ENCODE measurements around the gene EHMT2. TPM values are rescaled to one million over a fixed set of nuclear protein-coding genes. Genes with fewer than 3 reads are reported as not detected.
A peak's percentile ranks its signal among the peaks of the same experiment; 100 is the strongest.

The EHMT2 gene
- total and polyA plus RNA-seq, 2 of the 13 experiments (the other 11 are each of a cell fraction or from before 2014, with no cell fraction given): 55.2 to 69.2 TPM

DNA sequence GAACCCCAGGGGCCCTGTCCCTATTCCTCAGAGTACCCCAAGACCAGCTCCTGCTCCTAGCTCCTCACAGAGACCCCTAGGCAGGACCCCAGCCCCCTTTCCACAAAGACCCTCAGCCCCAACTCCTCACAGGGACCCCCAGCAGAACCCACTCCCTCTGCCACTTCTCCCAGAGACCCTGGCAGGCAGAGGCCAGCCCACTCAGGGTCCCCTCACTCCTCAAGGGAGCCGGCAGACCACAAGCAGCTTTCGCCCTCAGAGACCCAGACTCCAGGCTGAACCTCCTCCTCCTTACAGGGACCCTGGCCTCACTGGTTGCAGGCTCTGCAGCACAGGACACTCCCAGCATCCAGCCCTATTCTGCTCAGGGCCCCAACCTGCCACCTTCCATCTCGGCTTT lies 19.3 kb downstream of the EHMT2 start:
- 33% methylated on average over 3 of the region's 3 CpGs for WGBS (ENCODE audit: low lambda C conversion rate)
- peak overlapping the region; percentile 65 for H3K9ac ChIP-seq (ENCODE audit: insufficient read depth, low read depth, low read length)
- BruUV-seq (replicated peaks): no TSS peak

GRCh38 chr6:31877651-31878161 lies 19.8 kb downstream of the EHMT2 start:
- Histone ChIP-seq H3K9ac (ENCODE audit: insufficient read depth, low read depth, low read length) (peak overlapping the region; percentile 65), H4K20me1 (ENCODE audit: insufficient read depth, low read length) (no peaks in the 10 kb centered on the region), H3K9me3 (ENCODE audit: low read length) (no peaks in the 10 kb centered on the region), H3K4me3 (replicated peaks in 1 of 3; ENCODE audit: insufficient read depth in 1 of 3, low read depth in 2 of 3, low read length in 3 of 3) (peak overlapping the region; percentile 42 to 72 (median 46)), H3K36me3 (replicated peaks in 1 of 2; ENCODE audit: control insufficient read depth in 1 of 2, insufficient read depth in 2 of 2, low read length in 2 of 2) (peaks cover 16 to 29% of the 10 kb centered on the region in 2 experiments), H3K27ac (ENCODE audit: extremely low read length, insufficient read depth, low read length) (no peak overlapping the region), H3K79me2 (ENCODE audit: insufficient read depth, low read length) (no peaks in the 10 kb centered on the region), H3K4me2 (ENCODE audit: low read depth, low read length) (peak overlapping the region; percentile 92), H3K4me1 (ENCODE audit: insufficient read depth, low read length) (peaks cover 41% of the 10 kb centered on the region), H2AFZ (ENCODE audit: low read length) (peak overlapping the region; percentile 8), H3K27me3 (ENCODE audit: control insufficient read depth in 1 of 2, insufficient read depth in 2 of 2, low read length in 2 of 2) (no peaks in the 10 kb centered on the region)
- POLR2A ChIA-PET: interaction anchor here (1.1 to 7.2 kb wide), 2 partner anchors 10 to 13 kb away, joined by 3 to 103 read pairs; partner anchors contain the start of gene NEU1
- CTCF ChIA-PET (ENCODE audit: low intra/inter-chr PET ratio, low total read pairs): no interaction called here
- 0% methylated on average over 4 of the region's 10 CpGs for WGBS (ENCODE audit: low lambda C conversion rate)
- DNase-seq (ENCODE audit: low spot score): peak; percentile 77
- ATAC-seq: peak; percentile 93
- BruUV-seq (replicated peaks): no TSS peak
- in situ Hi-C loops (cut with HindIII; ENCODE audit: extremely low pct_ligation_motif_present, low pct_unique_long_range_greater_than_20kb) (no loop called here), intact Hi-C loops (cut with micrococcal nuclease; ENCODE audit: unreplicated experiment) (loop anchor here (1.0 kb wide), 1 partner anchor 12 kb away; no protein-coding TSS in a partner anchor)
- FAIRE-seq: peak; percentile 90
- TF ChIP-seq RXRB (CRISPR knock-in tag; IDR thresholded peaks at IDR 0.05; ENCODE audit: borderline replicate concordance) (0 out of 2 replicates have a peak, but pooled peaks have one; percentile 6), MIER3 (CRISPR knock-in tag; IDR thresholded peaks at IDR 0.05; ENCODE audit: borderline replicate concordance) (peak; percentile 31; the same call in 1 of the 2 replicates), TBX2 (CRISPR knock-in tag; IDR thresholded peaks at IDR 0.05; ENCODE audit: borderline replicate concordance) (peak; percentile 69; the same call in 1 of the 2 replicates), NR2C2 (CRISPR knock-in tag; IDR thresholded peaks at IDR 0.05; ENCODE audit: borderline replicate concordance) (peak; percentile 16; the same call in 1 of the 2 replicates)
- TF ChIP-seq, protein P1, sequence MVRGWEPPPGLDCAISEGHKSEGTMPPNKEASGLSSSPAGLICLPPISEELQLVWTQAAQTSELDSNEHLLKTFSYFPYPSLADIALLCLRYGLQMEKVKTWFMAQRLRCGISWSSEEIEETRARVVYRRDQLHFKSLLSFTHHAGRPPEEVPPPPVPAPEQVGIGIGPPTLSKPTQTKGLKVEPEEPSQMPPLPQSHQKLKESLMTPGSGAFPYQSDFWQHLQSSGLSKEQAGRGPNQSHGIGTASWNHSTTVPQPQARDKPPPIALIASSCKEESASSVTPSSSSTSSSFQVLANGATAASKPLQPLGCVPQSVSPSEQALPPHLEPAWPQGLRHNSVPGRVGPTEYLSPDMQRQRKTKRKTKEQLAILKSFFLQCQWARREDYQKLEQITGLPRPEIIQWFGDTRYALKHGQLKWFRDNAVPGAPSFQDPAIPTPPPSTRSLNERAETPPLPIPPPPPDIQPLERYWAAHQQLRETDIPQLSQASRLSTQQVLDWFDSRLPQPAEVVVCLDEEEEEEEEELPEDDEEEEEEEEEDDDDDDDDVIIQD (CRISPR knock-in tag; IDR thresholded peaks at IDR 0.05; ENCODE audit: low read depth): peak; percentile 30; the same call in 1 of the 2 replicates
- TF ChIP-seq, protein P2, sequence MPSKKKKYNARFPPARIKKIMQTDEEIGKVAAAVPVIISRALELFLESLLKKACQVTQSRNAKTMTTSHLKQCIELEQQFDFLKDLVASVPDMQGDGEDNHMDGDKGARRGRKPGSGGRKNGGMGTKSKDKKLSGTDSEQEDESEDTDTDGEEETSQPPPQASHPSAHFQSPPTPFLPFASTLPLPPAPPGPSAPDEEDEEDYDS (CRISPR knock-in tag; IDR thresholded peaks at IDR 0.05): peak; percentile 40; the same call in 1 of the 2 replicates
- TF ChIP-seq, protein P3, sequence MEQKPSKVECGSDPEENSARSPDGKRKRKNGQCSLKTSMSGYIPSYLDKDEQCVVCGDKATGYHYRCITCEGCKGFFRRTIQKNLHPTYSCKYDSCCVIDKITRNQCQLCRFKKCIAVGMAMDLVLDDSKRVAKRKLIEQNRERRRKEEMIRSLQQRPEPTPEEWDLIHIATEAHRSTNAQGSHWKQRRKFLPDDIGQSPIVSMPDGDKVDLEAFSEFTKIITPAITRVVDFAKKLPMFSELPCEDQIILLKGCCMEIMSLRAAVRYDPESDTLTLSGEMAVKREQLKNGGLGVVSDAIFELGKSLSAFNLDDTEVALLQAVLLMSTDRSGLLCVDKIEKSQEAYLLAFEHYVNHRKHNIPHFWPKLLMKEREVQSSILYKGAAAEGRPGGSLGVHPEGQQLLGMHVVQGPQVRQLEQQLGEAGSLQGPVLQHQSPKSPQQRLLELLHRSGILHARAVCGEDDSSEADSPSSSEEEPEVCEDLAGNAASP (CRISPR knock-in tag; IDR thresholded peaks at IDR 0.05; ENCODE audit: borderline replicate concordance): peak; percentile 37; the same call in 1 of the 2 replicates

More for the DNA sequence above, 19.3 kb downstream of the EHMT2 start:
- Histone ChIP-seq H2AFZ (ENCODE audit: low read length) (no peak overlapping the region), H4K20me1 (ENCODE audit: insufficient read depth, low read length) (no peaks in the 10 kb centered on the region), H3K27ac (ENCODE audit: extremely low read length, insufficient read depth, low read length) (no peak overlapping the region), H3K4me1 (ENCODE audit: insufficient read depth, low read length) (peaks cover 41% of the 10 kb centered on the region), H3K4me3 (replicated peaks in 1 of 3; ENCODE audit: insufficient read depth in 1 of 3, low read depth in 2 of 3, low read length in 3 of 3) (peak overlapping the region; percentile 42 to 72 (median 46); a peak in 5 of 6 replicates), H3K36me3 (replicated peaks in 1 of 2; ENCODE audit: control insufficient read depth in 1 of 2, insufficient read depth in 2 of 2, low read length in 2 of 2) (peaks cover 19 to 34% of the 10 kb centered on the region in 2 experiments), H3K4me2 (ENCODE audit: low read depth, low read length) (peak overlapping the region; percentile 92), H3K27me3 (ENCODE audit: control insufficient read depth in 1 of 2, insufficient read depth in 2 of 2, low read length in 2 of 2) (no peaks in the 10 kb centered on the region), H3K9me3 (ENCODE audit: low read length) (no peaks in the 10 kb centered on the region), H3K79me2 (ENCODE audit: insufficient read depth, low read length) (no peaks in the 10 kb centered on the region)
- ChIA-PET CTCF (ENCODE audit: low intra/inter-chr PET ratio, low total read pairs) (no interaction called here), POLR2A (interaction anchor here (1.1 to 7.2 kb wide), 2 partner anchors 10 to 14 kb away, joined by 3 to 103 read pairs; partner anchors contain the start of gene NEU1)
- intact Hi-C loops (cut with micrococcal nuclease; ENCODE audit: unreplicated experiment) (no loop called here), in situ Hi-C loops (cut with HindIII; ENCODE audit: extremely low pct_ligation_motif_present, low pct_unique_long_range_greater_than_20kb) (no loop called here)
- DNase-seq (ENCODE audit: low spot score) (no peak), ATAC-seq (peak; percentile 33), FAIRE-seq (no peak)
- TF ChIP-seq ZNF501 (CRISPR knock-in tag; IDR thresholded peaks at IDR 0.05) (0 out of 2 replicates have a peak, but pooled peaks have one; percentile 1), ZNF354B (CRISPR knock-in tag; IDR thresholded peaks at IDR 0.05) (0 out of 2 replicates have a peak, but pooled peaks have one; percentile 38), ZSCAN21 (CRISPR knock-in tag; IDR thresholded peaks at IDR 0.05; ENCODE audit: borderline replicate concordance) (no peak)

Measured in HepG2 (cell line).